Central memory CD8-positive, alpha-beta T cell (primary cell): ENCODE measurements around the gene RDH13.
"Not testable (repeated sequence)": the region's sequence is repeated elsewhere in the genome, so short reads cannot be mapped to it uniquely, and the experiment has no call there.

Experiments
- ATAC-seq: fragments of 150-1000 bp; cut with Tn5 transposase; replicated peaks from 2 replicates; pipeline ENCODE4 v1.10.0; 2022; ENCODE audit warnings: mild to moderate bottlenecking, moderate FRiP score, moderate number of reproducible peaks; ENCODE audit not compliant: poor library complexity, severe bottlenecking; ENCODE audit errors: extremely low read depth
- DNase-seq, 2 donors: peaks; one replicate each; pipeline ENCODE4 v3.0.0; 2021; ENCODE audit warnings: low spot score in 2 of 2
- H3K27ac Mint-ChIP-seq: one replicate; pipeline ENCODE4 v1.8.0; 2022; ENCODE audit warnings: low read depth, mild to moderate bottlenecking, moderate library complexity, mixed read lengths
- H3K27me3 Mint-ChIP-seq: one replicate; pipeline ENCODE4 v1.8.0; 2022; ENCODE audit warnings: mixed read lengths
- H3K36me3 Mint-ChIP-seq: one replicate; pipeline ENCODE4 v1.8.0; 2022; ENCODE audit warnings: mild to moderate bottlenecking, moderate library complexity, mixed read lengths; ENCODE audit not compliant: insufficient read depth
- H3K4me1 Mint-ChIP-seq: one replicate; pipeline ENCODE4 v1.8.0; 2022; ENCODE audit warnings: mixed read lengths
- H3K4me3 Mint-ChIP-seq: one replicate; pipeline ENCODE4 v1.8.0; 2022; ENCODE audit warnings: mild to moderate bottlenecking, moderate library complexity, mixed read lengths
- H3K9me3 Mint-ChIP-seq: one replicate; pipeline ENCODE4 v1.8.0; 2022; ENCODE audit warnings: mixed read lengths

The RDH13 gene

DNA sequence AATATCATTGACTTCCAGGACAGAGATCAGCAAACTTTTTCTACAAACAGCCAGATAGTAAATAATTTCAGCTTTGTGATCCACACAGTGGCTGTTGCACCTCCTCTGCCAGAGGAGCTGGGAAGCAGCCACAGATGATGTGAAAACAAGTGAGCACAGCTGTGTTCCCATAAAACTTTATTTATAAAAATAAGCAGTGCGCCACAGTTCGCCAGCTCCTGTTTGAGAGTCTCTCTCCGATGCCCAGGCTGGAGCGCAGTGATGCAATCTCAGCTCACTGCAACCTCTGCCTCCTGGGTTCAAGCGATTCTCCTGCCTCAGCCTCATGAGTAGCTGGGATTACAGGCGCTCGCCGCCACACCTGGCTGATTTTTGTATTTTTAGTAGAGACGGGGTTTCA lies 2.6 kb upstream of the RDH13 start:
- H3K27me3 Mint-ChIP-seq = peaks cover 49% of the 10 kb centered on the region

DNA sequence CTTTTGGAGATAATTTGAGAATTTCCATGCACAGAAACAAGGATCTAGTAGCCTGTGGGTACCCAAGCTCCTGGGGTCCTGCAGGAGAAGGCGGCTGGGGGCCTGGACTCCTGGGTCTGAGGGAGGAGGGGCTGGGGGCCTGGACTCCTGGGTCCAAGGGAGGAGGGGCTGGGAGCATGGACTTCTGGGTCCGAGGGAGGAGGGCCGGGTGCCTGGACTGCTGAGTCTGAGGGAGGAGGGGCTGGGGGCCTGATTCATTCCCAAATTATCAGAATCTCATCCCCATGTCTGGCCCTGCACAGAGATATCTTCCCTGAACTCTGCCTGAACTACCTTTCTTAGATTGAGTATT lies 520 bp upstream of the RDH13 start:
- Mint-ChIP-seq H3K4me3 (peak overlapping the region; percentile 78), H3K9me3 (no peaks in the 10 kb centered on the region), H3K36me3 (peaks cover 25% of the 10 kb centered on the region), H3K4me1 (peaks cover 11% of the 10 kb centered on the region), H3K27ac (peak overlapping the region; percentile 58), H3K27me3 (peaks cover 28% of the 10 kb centered on the region)
- DNase-seq = no peak
- ATAC-seq = no peak

More for the DNA sequence above, 2.6 kb upstream of the RDH13 start:
- ATAC-seq, H3K27ac Mint-ChIP-seq, H3K9me3 Mint-ChIP-seq, H3K4me3 Mint-ChIP-seq, DNase-seq: not testable (repeated sequence)
- Mint-ChIP-seq H3K36me3 (peaks cover 16% of the 10 kb centered on the region), H3K4me1 (peaks cover 19% of the 10 kb centered on the region)

DNA sequence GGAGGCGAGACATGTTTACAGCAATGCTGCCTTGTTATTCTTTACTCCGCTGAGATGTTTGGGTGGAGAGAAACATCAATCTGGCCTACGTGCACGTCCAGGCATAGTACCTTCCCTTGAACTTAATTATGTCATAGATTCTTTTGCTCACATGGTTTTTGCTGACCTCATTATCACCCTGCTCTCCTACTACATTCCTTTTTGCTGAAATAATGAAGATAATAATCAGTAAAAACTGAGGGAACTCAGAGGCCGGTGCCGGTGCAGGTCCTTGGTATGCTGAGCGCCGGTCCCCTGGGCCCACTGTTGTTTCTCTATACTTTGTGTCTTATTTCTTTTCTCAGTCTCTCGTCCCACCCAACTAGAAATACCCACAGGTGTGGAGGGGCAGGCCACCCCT lies 2.7 kb downstream of the RDH13 start:
- H3K36me3 Mint-ChIP-seq = peaks cover 35% of the 10 kb centered on the region
- not testable (repeated sequence) for DNase-seq, H3K27me3 Mint-ChIP-seq, H3K27ac Mint-ChIP-seq, ATAC-seq, H3K9me3 Mint-ChIP-seq, H3K4me3 Mint-ChIP-seq
- peaks cover 11% of the 10 kb centered on the region for H3K4me1 Mint-ChIP-seq

DNA sequence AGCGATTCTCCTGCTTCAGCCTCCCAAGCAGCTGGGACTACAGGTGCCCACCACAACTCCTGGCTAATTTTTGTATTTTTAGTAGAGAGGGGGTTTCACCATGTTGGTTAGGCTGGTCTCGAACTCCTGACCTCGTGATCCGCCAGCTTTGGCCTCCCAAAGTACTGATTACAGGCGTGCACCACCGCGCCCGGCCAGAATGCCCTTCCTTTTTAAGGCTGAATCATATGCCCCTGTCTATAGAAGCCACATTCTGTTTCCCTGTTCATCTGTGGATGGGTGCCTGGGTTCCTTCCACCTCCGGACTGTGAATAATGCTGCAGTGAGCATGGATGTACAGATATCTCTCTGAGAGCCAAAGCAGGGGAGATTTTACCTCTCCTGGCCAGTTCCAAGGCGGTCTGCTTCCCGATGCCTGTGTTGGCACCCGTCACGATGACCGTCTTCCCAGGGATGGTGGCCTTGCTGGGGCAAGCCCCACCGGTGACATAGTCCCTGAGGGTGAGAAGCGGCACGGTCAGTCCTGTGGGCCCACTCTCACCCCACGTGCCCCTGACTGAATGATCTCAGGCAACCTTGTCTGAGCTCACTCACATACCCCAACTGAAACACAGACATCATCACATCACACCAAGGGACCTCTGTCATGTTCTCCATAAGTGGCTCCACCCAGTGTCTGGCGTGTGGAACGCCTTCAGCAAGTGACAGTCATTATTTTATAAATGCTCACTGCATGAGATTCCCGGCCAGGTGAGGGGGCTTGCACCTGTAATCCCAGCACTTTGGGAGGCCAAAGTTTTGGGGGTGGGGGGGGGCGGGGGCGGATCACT lies 4.0 kb downstream of the RDH13 start:
- Mint-ChIP-seq H3K4me1 (peaks cover 11% of the 10 kb centered on the region), H3K4me3 (no peak overlapping the region), H3K36me3 (peaks cover 39% of the 10 kb centered on the region), H3K27ac (no peak overlapping the region), H3K9me3 (no peaks in the 10 kb centered on the region), H3K27me3 (no peaks in the 10 kb centered on the region)
- ATAC-seq (no peak), DNase-seq (no peak)

DNA sequence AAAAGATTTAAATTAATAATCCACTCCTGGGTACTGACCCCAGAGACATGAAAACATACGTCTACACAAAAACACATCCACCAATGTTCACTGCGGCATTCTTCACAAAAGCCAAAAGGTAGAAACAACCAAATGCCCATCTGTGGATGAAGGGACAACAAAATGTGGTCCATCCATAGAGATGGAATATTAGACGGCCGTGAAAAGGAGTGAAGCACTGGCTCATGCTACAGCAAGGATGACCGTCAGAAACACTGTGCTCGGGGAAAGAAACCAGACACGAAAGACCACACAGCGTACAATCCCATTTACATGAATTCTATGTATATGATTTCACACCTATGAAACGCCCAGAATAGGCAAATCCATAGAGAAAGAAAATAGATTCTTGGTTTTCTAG lies 6.1 kb downstream of the RDH13 start:
- Mint-ChIP-seq H3K27me3 (no peaks in the 10 kb centered on the region), H3K4me1 (peaks cover 10% of the 10 kb centered on the region), H3K36me3 (peaks cover 47% of the 10 kb centered on the region), H3K4me3 (no peak overlapping the region), H3K9me3 (no peaks in the 10 kb centered on the region), H3K27ac (peak overlapping the region; percentile 32)
- ATAC-seq (no peak), DNase-seq (no peak)

DNA sequence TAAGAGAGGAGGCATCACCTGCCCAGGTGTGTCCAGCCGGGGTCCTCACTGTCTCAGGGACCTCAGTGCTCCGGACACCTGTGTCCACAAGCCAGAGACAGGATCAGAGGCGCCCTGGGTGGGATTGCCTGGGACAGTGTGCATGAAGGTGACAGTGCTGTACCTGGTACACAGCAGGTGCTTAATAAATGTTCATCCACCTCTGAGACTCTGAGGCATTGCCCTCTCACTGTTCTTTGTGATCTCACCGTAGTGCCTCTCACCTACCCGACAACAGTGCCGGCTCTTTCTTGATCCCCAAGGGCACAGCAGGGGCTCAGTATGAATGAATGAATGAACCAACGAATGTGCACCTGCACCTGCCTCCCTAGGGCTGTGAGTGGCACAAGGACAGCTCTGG lies 9.2 kb downstream of the RDH13 start:
- H3K9me3 Mint-ChIP-seq = no peaks in the 10 kb centered on the region
- H3K4me1 Mint-ChIP-seq = peaks cover 5% of the 10 kb centered on the region
- no peak overlapping the region for H3K4me3 Mint-ChIP-seq
- H3K27ac Mint-ChIP-seq = no peak overlapping the region
- no peaks in the 10 kb centered on the region for H3K27me3 Mint-ChIP-seq
- ATAC-seq (no peak), DNase-seq (no peak)
- H3K36me3 Mint-ChIP-seq = peaks cover 55% of the 10 kb centered on the region

DNA sequence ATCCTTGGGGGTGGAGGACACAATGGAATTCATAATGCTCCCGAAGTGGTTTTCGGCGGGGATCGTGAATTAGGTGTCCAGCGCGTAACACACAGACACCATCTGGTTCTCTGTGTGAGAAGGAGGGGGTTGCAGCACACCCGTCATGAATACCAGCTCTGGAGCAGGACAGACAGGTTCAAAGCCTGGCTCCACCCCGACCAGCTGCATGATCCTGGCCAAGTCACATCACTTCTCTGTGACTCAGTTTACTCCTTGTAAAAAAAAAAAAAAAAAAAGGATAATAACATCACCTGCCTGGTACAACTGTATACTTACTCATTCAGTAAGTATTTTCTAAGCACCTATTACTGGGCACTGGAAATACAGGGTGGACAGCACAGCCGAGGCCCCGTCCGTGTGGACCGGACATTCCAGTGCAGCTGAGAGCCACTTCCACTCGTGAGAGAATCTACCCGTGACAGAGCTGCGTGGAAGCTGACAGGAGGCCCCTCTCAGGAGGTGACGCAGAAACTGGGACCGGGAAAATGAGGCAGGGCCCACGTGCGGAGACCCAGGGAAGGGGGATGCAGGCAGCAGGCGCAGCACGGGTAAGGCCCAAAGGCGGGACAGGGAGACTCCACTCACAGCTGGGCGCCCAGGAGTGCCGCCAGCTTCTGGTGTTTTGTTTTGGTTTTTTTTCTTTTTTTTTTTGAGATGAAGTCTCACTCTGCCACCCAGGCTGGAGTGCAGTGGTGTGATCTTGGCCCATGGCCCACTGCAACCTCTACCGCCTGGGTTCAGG lies 12.0 kb downstream of the RDH13 start:
- Mint-ChIP-seq H3K9me3 (no peaks in the 10 kb centered on the region), H3K4me1 (peaks cover 5% of the 10 kb centered on the region), H3K36me3 (peaks cover 62% of the 10 kb centered on the region), H3K27ac (no peak overlapping the region), H3K27me3 (no peaks in the 10 kb centered on the region), H3K4me3 (no peak overlapping the region)
- no peak for DNase-seq
- ATAC-seq = no peak

DNA sequence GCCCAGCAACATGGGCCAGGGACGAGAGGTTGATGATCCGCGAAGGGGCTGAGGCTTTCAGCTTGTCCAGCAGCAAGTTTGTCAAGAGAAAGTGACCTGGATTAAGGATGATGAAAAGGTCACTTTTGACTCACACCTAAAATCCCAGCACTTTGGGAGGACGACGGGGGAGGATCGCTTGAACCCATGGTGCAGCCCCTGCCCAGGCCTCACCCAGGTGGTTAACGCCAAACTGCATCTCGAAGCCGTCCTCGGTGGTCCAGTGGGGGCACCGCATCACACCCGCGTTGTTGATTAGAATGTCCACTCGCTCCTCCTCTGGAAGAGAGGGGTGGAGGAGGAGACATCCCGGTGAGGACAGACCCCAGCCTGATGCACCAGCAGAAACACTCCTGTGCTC lies 14.5 kb downstream of the RDH13 start:
- ATAC-seq (no peak), DNase-seq (no peak)
- H3K9me3 Mint-ChIP-seq = no peaks in the 10 kb centered on the region
- no peak overlapping the region for H3K4me3 Mint-ChIP-seq
- no peaks in the 10 kb centered on the region for H3K27me3 Mint-ChIP-seq
- peaks cover 58% of the 10 kb centered on the region for H3K36me3 Mint-ChIP-seq
- H3K27ac Mint-ChIP-seq = no peak overlapping the region
- H3K4me1 Mint-ChIP-seq = peaks cover 5% of the 10 kb centered on the region

DNA sequence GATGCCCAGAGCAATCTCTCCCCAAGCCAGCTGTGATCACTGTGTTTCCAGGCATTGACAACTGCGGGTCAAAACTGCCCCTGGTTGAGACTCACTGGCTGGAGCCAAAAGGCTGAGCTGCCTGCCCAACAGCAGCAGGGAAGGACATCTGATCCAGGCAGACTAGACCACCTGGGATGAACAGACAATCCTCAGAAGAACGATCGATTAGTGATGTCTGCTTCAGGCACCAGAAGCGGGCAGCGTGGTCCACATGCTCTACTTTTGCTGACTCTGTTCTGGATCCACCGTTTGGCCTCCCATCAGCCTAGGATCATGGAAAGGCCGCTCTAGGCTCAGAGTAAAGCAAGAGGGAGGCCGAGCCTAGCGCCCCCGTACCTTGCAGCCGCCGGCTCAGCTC lies 15.0 kb downstream of the RDH13 start:
- peaks cover 55% of the 10 kb centered on the region for H3K36me3 Mint-ChIP-seq
- no peak overlapping the region for H3K4me3 Mint-ChIP-seq

DNA sequence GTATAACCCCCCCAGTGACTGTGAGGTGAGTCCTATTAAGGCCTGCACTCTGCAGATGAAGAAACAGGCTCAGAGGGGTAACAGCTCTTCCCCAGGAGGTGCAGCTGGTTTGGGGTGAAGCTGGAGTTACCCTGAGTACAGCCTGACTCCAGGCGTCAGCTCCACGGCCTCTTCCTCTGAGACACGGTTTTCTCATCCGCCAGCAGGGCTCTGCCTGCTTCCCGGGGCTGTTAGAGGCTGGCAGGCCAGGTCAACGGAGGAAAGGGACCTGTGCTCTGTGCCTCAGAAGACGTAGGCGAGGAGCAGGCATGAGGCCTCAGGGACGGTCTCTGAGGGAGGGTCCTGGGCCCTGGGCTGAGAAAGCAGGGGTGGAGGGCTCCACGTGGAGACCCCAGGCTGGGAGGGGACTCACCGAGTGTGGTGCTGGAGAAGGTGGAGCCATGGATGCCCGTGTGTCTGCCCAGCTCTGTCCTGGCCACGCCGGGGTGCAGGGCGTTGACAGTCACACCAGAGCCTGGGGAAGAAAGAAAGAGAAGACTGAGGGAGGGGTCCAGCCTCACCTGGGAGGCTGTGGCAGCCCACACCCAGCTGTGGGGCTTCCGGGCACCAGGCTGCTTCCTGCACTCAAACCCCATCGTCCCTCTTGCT lies 15.8 kb downstream of the RDH13 start:
- Mint-ChIP-seq H3K36me3 (peaks cover 46% of the 10 kb centered on the region), H3K9me3 (no peaks in the 10 kb centered on the region), H3K4me3 (no peak overlapping the region), H3K27me3 (no peaks in the 10 kb centered on the region), H3K27ac (no peak overlapping the region), H3K4me1 (peaks cover 8% of the 10 kb centered on the region)
- DNase-seq (no peak), ATAC-seq (no peak)

More for the DNA sequence above, 15.0 kb downstream of the RDH13 start:
- no peaks in the 10 kb centered on the region for H3K9me3 Mint-ChIP-seq
- no peak for DNase-seq
- H3K27ac Mint-ChIP-seq = no peak overlapping the region
- no peaks in the 10 kb centered on the region for H3K27me3 Mint-ChIP-seq
- ATAC-seq = no peak
- peaks cover 1% of the 10 kb centered on the region for H3K4me1 Mint-ChIP-seq

DNA sequence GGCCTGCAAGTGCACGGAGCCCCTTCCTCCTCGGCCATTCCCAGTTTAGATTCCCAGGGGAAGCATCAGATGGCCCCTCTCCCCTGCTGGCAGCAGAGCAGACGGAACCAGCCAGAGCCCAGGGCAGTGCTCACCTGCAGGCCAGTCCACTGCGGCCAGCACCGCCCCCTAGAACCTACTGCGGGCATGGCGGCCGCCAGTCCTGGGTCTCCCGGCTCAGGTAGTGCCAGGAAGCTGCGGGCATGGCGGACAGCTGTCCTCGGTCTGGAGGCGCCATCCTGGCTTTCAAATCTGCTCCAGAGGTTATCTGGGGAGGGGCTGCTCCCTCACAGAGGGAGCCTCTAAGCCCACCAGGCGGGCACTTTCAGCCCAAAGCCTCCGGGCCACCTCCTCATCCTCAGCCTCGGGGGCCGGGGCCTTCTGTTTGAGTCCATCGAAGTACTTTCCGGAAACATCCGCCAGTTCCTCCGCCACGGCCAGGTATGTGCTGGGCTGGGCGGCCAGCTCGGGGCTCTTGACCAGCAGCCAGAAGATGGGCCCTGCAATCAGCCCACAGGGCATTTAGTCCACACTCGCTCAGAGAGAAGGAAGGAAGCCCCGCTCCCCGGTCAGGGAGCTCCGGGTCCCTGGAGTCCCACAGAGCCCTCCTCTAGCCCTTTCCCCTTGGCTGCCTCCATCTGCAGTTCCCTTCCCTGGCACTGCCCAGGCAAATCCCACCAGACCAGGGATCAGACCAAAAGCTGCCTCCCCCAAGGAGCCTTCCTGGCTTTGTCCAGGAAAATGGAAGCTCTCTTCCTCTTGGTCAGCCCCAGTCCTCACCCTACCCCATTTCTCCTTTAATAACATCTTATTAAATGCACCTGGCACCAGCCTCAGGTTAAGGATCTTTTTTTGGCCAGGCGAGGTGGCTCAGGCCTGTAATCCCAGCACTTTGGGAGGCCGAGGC lies 17.9 kb downstream of the RDH13 start:
- H3K4me3 Mint-ChIP-seq = no peak overlapping the region
- H3K27me3 Mint-ChIP-seq = no peaks in the 10 kb centered on the region
- H3K9me3 Mint-ChIP-seq = no peaks in the 10 kb centered on the region
- H3K4me1 Mint-ChIP-seq = peaks cover 19% of the 10 kb centered on the region
- ATAC-seq = no peak
- peak overlapping the region; percentile 22 for H3K27ac Mint-ChIP-seq
- no peak for DNase-seq
- peaks cover 32% of the 10 kb centered on the region for H3K36me3 Mint-ChIP-seq

DNA sequence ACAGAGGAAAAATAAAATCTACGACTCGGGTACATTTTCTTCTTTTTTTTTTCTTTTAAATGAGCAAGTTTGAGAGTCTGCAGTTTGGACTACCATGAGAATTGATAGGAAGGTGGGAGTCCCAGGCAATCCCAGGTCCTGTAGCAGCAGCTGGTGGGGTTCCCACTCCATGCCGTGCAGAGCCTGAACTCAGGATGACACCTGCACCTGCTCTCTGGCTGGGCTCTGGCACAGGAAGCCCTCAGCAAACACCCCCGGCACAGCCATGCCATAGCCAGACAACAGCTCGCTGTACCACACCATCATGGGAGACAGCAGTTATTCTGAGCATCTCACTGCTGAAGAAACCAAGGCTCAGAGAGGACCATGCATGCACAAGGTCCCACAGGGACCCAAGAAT lies 18.7 kb downstream of the RDH13 start:
- Mint-ChIP-seq H3K4me3 (no peak overlapping the region), H3K4me1 (peaks cover 19% of the 10 kb centered on the region), H3K9me3 (no peaks in the 10 kb centered on the region), H3K27me3 (no peaks in the 10 kb centered on the region), H3K27ac (no peak overlapping the region), H3K36me3 (peaks cover 34% of the 10 kb centered on the region)
- ATAC-seq = no peak
- no peak for DNase-seq
